ENCODE measurements around the gene SYVN1. TPM values are rescaled to one million over a fixed set of nuclear protein-coding genes. Genes with fewer than 3 reads are reported as not detected.
A peak's percentile ranks its signal among the peaks of the same experiment; 100 is the strongest.

SYVN1 gene
- total RNA-seq, 1 donor = 11.9 TPM

DNA sequence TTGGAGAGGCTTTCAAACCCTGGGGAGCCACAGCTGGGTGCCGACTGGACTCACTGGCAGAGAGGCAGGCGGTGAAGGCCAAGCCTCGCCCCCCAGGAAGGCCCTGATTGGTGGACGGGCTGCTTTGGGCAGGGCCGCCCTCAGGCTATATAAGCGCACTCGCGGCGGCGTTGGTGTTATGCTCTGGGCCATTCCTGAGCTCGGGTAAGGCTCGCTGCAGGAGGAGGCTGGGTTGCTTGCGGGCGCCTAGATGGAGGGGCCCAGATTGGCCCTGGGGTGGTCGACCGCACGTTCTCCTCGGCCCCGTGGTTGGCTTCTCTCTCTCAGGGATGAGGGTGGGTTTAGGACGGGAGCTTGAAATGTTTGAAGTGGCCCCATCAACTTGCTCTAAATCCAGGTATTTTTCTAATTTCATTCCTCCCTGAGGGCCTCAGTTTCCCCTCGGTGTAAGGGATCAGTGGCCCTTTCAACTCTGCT, 35.8 kb upstream of the SYVN1 start, which contains the start of gene SPDYC:
SPDYC (plus strand) TSS at position 176 of the 477 bp plus-strand sequence. CDS start 1,125 bp downstream, outside the sequence.
- H3K27me3 ChIP-seq (ENCODE audit: insufficient read depth, low read length) = no peaks in the 10 kb centered on the region
- H3K9me3 ChIP-seq (ENCODE audit: low read depth, low read length) = no peaks in the 10 kb centered on the region
- H3K36me3 ChIP-seq (ENCODE audit: insufficient read depth, low read length) = no peaks in the 10 kb centered on the region
- no peak within 1 kb of the TSS for H3K4me3 ChIP-seq (ENCODE audit: insufficient read depth, low read length)
- no peak within 1 kb of the TSS for H3K4me2 ChIP-seq (ENCODE audit: insufficient read depth, low read length)
- H3K27ac ChIP-seq (ENCODE audit: low read depth, low read length) = no peak within 1 kb of the TSS
- H4K20me1 ChIP-seq (ENCODE audit: insufficient read depth, low read length) = no peaks in the 10 kb centered on the region
- H2AFZ ChIP-seq (ENCODE audit: low read length) = peak within 1 kb of the TSS; percentile 94
- TF ChIP-seq, protein P1, sequence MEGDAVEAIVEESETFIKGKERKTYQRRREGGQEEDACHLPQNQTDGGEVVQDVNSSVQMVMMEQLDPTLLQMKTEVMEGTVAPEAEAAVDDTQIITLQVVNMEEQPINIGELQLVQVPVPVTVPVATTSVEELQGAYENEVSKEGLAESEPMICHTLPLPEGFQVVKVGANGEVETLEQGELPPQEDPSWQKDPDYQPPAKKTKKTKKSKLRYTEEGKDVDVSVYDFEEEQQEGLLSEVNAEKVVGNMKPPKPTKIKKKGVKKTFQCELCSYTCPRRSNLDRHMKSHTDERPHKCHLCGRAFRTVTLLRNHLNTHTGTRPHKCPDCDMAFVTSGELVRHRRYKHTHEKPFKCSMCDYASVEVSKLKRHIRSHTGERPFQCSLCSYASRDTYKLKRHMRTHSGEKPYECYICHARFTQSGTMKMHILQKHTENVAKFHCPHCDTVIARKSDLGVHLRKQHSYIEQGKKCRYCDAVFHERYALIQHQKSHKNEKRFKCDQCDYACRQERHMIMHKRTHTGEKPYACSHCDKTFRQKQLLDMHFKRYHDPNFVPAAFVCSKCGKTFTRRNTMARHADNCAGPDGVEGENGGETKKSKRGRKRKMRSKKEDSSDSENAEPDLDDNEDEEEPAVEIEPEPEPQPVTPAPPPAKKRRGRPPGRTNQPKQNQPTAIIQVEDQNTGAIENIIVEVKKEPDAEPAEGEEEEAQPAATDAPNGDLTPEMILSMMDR (IDR thresholded peaks at IDR 0.05; ENCODE audit: extremely low read depth, low read depth, low read length) = no peak
- H3K4me1 ChIP-seq (ENCODE audit: insufficient read depth, low read length) = peaks cover 7% of the 10 kb centered on the region
- no peaks in the 10 kb centered on the region for H3K79me2 ChIP-seq (ENCODE audit: insufficient read depth, low read length)
- DNase-seq (ENCODE audit: insufficient read length, low spot score, missing footprints) = no peak

DNA sequence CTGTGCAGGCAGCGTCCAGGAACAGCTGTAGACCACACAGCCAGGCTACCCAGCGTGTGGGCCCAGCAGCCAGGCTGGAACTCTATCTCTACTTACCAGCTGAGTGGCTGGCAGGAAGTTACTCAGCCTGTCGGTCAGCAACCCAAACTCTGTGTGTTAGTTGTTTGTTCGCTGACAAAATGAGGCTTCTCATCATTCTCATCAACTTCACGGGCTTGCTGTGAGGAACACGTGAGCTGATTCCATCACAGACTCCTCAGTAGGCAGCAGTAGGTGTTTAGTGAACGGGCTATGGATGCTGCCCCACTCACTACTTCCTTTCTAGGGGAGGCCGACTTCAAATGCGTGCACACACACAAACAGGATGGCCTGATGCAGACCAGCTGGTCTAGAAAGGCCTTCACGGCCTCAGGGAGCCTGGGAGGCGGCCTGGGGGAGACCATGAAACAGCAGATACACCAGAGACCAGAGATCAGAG, 34.9 kb upstream of the SYVN1 start:
- no peak overlapping the region for H3K27ac ChIP-seq (ENCODE audit: low read depth, low read length)
- TF ChIP-seq, protein P1 (IDR thresholded peaks at IDR 0.05; ENCODE audit: extremely low read depth, low read depth, low read length) = no peak
- no peak for DNase-seq (ENCODE audit: insufficient read length, low spot score, missing footprints)

DNA sequence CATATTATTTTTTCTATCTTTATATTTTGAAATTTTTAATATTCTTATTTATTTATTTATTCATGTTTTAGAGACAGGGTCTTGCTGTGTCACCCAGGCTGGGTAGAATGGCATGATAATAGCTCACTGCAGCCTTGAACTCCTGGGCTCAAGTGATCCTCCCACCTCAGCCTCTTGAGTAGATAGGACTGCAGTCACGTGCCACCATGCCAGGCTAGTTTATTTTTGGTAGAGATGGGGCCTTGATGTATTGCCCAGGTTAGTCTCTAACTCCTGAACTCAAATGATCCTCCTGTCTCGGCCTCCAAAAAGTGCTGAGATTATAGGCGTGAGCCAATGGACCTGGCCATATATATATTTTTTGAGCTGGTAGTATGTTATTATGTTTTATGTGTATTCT, 33.3 kb upstream of the SYVN1 start:
- no peak overlapping the region for H3K27ac ChIP-seq (ENCODE audit: low read depth, low read length)
- TF ChIP-seq, protein P1 (IDR thresholded peaks at IDR 0.05; ENCODE audit: extremely low read depth, low read depth, low read length) = no peak
- no peaks in the 10 kb centered on the region for H4K20me1 ChIP-seq (ENCODE audit: insufficient read depth, low read length)
- DNase-seq (ENCODE audit: insufficient read length, low spot score, missing footprints) = no peak
- H3K4me3 ChIP-seq (ENCODE audit: insufficient read depth, low read length) = no peak overlapping the region
- H3K79me2 ChIP-seq (ENCODE audit: insufficient read depth, low read length) = no peaks in the 10 kb centered on the region
- H3K27me3 ChIP-seq (ENCODE audit: insufficient read depth, low read length) = no peaks in the 10 kb centered on the region
- no peak overlapping the region for H3K4me2 ChIP-seq (ENCODE audit: insufficient read depth, low read length)
- no peak overlapping the region for H2AFZ ChIP-seq (ENCODE audit: low read length)
- H3K9me3 ChIP-seq (ENCODE audit: low read depth, low read length) = no peaks in the 10 kb centered on the region
- H3K36me3 ChIP-seq (ENCODE audit: insufficient read depth, low read length) = no peaks in the 10 kb centered on the region
- H3K4me1 ChIP-seq (ENCODE audit: insufficient read depth, low read length) = peaks cover 7% of the 10 kb centered on the region

More for the DNA sequence above, 34.9 kb upstream of the SYVN1 start:
- Histone ChIP-seq H3K36me3 (ENCODE audit: insufficient read depth, low read length) (no peaks in the 10 kb centered on the region), H3K4me2 (ENCODE audit: insufficient read depth, low read length) (no peak overlapping the region), H2AFZ (ENCODE audit: low read length) (peak overlapping the region; percentile 94), H3K4me1 (ENCODE audit: insufficient read depth, low read length) (peaks cover 7% of the 10 kb centered on the region), H3K4me3 (ENCODE audit: insufficient read depth, low read length) (no peak overlapping the region), H3K79me2 (ENCODE audit: insufficient read depth, low read length) (no peaks in the 10 kb centered on the region), H3K9me3 (ENCODE audit: low read depth, low read length) (no peaks in the 10 kb centered on the region), H3K27me3 (ENCODE audit: insufficient read depth, low read length) (no peaks in the 10 kb centered on the region), H4K20me1 (ENCODE audit: insufficient read depth, low read length) (no peaks in the 10 kb centered on the region)

DNA sequence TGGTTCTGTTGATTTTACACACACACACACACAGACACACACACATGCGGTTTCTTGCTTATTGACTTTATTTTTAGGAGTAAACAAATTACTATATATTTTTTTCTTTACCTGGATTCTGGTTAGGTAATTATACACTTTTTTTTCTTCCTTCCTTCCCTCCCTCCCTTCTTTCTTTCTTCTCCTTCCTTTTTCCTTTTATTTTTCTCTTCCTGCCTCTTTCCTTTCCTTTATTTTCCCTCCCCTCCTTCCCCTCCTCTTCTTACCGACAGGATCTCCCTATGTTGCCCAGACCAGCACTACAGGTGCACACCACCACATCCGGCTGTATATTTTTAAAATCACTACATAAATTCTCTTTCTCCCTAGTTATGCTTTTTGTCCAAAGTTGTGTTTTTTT, 32.6 kb upstream of the SYVN1 start:
- no peaks in the 10 kb centered on the region for H3K36me3 ChIP-seq (ENCODE audit: insufficient read depth, low read length)
- H3K27me3 ChIP-seq (ENCODE audit: insufficient read depth, low read length) = no peaks in the 10 kb centered on the region
- H4K20me1 ChIP-seq (ENCODE audit: insufficient read depth, low read length) = no peaks in the 10 kb centered on the region
- H3K9me3 ChIP-seq (ENCODE audit: low read depth, low read length) = no peaks in the 10 kb centered on the region
- H3K27ac ChIP-seq (ENCODE audit: low read depth, low read length) = no peak overlapping the region
- H3K4me3 ChIP-seq (ENCODE audit: insufficient read depth, low read length) = no peak overlapping the region
- no peak overlapping the region for H3K4me2 ChIP-seq (ENCODE audit: insufficient read depth, low read length)
- TF ChIP-seq, protein P1 (IDR thresholded peaks at IDR 0.05; ENCODE audit: extremely low read depth, low read depth, low read length) = no peak
- peaks cover 7% of the 10 kb centered on the region for H3K4me1 ChIP-seq (ENCODE audit: insufficient read depth, low read length)
- no peaks in the 10 kb centered on the region for H3K79me2 ChIP-seq (ENCODE audit: insufficient read depth, low read length)
- H2AFZ ChIP-seq (ENCODE audit: low read length) = no peak overlapping the region
- DNase-seq (ENCODE audit: insufficient read length, low spot score, missing footprints) = no peak
